Measurements from ENCODE around the gene CRACR2A. TPM values are rescaled to one million over a fixed set of nuclear protein-coding genes. Genes with fewer than 3 reads are reported as not detected.

Gene CRACR2A
- total RNA-seq, 2 donors from 2014 or later = 50.3 to 54.8 TPM

GRCh38 chr12:3741882-3742672, 10.8 kb downstream of the CRACR2A start:
- peak overlapping the region in 1 of 2 donors; percentile 43 for H3K9ac ChIP-seq (ENCODE audit: low read depth in 2 of 2, low read length in 2 of 2)
- no peaks in the 10 kb centered on the region for H3K36me3 ChIP-seq
- peak; percentile 17 for DNase-seq
- TF ChIP-seq CTCF (IDR thresholded peaks at IDR 0.05) = no peak
- H3K4me3 ChIP-seq = no peak overlapping the region
- no peaks in the 10 kb centered on the region for H3K27me3 ChIP-seq
- no peaks in the 10 kb centered on the region for H3K9me3 ChIP-seq
- peaks cover 4% of the 10 kb centered on the region for H3K4me1 ChIP-seq
- no peak overlapping the region for H3K27ac ChIP-seq
- intact Hi-C loops (cut with DNase I) = no loop called here

GRCh38 chr12:3740480-3741231, 12.3 kb downstream of the CRACR2A start:
- intact Hi-C loops (cut with DNase I) = no loop called here
- peaks cover 4% of the 10 kb centered on the region for H3K4me1 ChIP-seq
- H3K9me3 ChIP-seq = no peaks in the 10 kb centered on the region
- H3K36me3 ChIP-seq = no peaks in the 10 kb centered on the region
- H3K4me3 ChIP-seq = no peak overlapping the region
- no peak overlapping the region for H3K9ac ChIP-seq (ENCODE audit: low read depth in 2 of 2, low read length in 2 of 2)
- no peaks in the 10 kb centered on the region for H3K27me3 ChIP-seq
- no peak overlapping the region for H3K27ac ChIP-seq
- no peak for TF ChIP-seq CTCF (IDR thresholded peaks at IDR 0.05)
- peak; percentile 27 for DNase-seq

- TF ChIP-seq CTCF (IDR thresholded peaks at IDR 0.05) = no peak
- Histone ChIP-seq H3K9me3 (no peaks in the 10 kb centered on the region), H3K27ac (no peak overlapping the region), H3K4me3 (no peak overlapping the region), H3K4me1 (no peaks in the 10 kb centered on the region), H3K27me3 (no peaks in the 10 kb centered on the region), H3K36me3 (no peaks in the 10 kb centered on the region), H3K9ac (ENCODE audit: low read depth in 2 of 2, low read length in 2 of 2) (no peak overlapping the region)
- no peak for DNase-seq
- intact Hi-C loops (cut with DNase I) = no loop called here
Observed at GRCh38 chr12:3735432-3735831, 17.5 kb downstream of the CRACR2A start.

- Histone ChIP-seq H3K4me3 (peak overlapping the region; percentile 16), H3K9ac (ENCODE audit: low read depth in 2 of 2, low read length in 2 of 2) (peak overlapping the region in 1 of 2 donors; percentile 70)
- TF ChIP-seq CTCF (IDR thresholded peaks at IDR 0.05) = no peak
Observed at GRCh38 chr12:3732901-3733300, 20.0 kb downstream of the CRACR2A start.

GRCh38 chr12:3730111-3730510, 22.8 kb downstream of the CRACR2A start:
- no peak overlapping the region for H3K9ac ChIP-seq (ENCODE audit: low read depth in 2 of 2, low read length in 2 of 2)
- TF ChIP-seq CTCF (IDR thresholded peaks at IDR 0.05) = no peak
- no peaks in the 10 kb centered on the region for H3K9me3 ChIP-seq
- H3K27me3 ChIP-seq = no peaks in the 10 kb centered on the region
- intact Hi-C loops (cut with DNase I) = no loop called here
- peaks cover 5% of the 10 kb centered on the region for H3K4me1 ChIP-seq
- H3K27ac ChIP-seq = no peak overlapping the region
- DNase-seq = no peak
- no peaks in the 10 kb centered on the region for H3K36me3 ChIP-seq
- H3K4me3 ChIP-seq = no peak overlapping the region

More at GRCh38 chr12:3732901-3733300, 20.0 kb downstream of the CRACR2A start:
- Histone ChIP-seq H3K27me3 (no peaks in the 10 kb centered on the region), H3K27ac (peak overlapping the region; percentile 60), H3K9me3 (no peaks in the 10 kb centered on the region), H3K36me3 (no peaks in the 10 kb centered on the region), H3K4me1 (no peaks in the 10 kb centered on the region)
- intact Hi-C loops (cut with DNase I) = no loop called here
- DNase-seq = peak; percentile 94

Data from colonic mucosa (tissue), 4 donors.